Peyer's patch (tissue), 4 donors: ENCODE measurements around the gene SEPTIN5.

ENCODE experiments used
- POLR2A ChIP-seq, 2 donors: fragments of 450-650 bp; IDR thresholded peaks; one replicate each; pipeline ENCODE4 v1.5.1; 2017; ENCODE audit warnings: antibody characterized with exemption in 2 of 2, mild to moderate bottlenecking in 2 of 2, moderate library complexity in 2 of 2
- TF ChIP-seq, protein P1 (sequence below), 6 experiments: fragments of 450-650 bp in 4 of 6; fragments of 200-600 bp in 2 of 6; sonication (generic) in 1 of 6; IDR thresholded peaks; one replicate each; pipeline ENCODE4 v1.5.1; 2017 to 2019; ENCODE audit warnings: antibody characterized with exemption in 6 of 6, mild to moderate bottlenecking in 3 of 6, moderate library complexity in 1 of 6

DNA sequence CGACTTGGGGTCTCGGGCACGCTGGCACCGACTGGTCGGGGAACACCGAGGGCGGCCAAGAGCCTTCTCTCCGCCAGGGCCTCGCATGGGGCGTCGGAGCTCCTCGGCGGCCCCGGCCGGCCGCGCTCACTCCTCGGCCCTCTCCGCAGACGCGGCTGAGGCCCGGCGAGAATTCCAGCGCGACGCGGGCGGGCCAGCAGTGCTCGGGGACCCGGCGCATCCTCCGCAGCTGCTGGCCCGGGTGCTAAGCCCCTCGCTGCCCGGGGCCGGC lies 51.9 kb downstream of the SEPTIN5 start:
- TF ChIP-seq, protein P1, sequence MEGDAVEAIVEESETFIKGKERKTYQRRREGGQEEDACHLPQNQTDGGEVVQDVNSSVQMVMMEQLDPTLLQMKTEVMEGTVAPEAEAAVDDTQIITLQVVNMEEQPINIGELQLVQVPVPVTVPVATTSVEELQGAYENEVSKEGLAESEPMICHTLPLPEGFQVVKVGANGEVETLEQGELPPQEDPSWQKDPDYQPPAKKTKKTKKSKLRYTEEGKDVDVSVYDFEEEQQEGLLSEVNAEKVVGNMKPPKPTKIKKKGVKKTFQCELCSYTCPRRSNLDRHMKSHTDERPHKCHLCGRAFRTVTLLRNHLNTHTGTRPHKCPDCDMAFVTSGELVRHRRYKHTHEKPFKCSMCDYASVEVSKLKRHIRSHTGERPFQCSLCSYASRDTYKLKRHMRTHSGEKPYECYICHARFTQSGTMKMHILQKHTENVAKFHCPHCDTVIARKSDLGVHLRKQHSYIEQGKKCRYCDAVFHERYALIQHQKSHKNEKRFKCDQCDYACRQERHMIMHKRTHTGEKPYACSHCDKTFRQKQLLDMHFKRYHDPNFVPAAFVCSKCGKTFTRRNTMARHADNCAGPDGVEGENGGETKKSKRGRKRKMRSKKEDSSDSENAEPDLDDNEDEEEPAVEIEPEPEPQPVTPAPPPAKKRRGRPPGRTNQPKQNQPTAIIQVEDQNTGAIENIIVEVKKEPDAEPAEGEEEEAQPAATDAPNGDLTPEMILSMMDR (IDR thresholded peaks at IDR 0.05): no peak
- TF ChIP-seq POLR2A (IDR thresholded peaks at IDR 0.05): no peak
